HL-60 (cell line): ENCODE results near the gene FXR2.

Experiments used
- CTCF ChIP-seq: IDR thresholded peaks from one replicate; pipeline ENCODE4 v1.5.1; 2011; ENCODE audit warnings: low read length, control low read depth, inconsistent platforms; ENCODE audit not compliant: insufficient read depth
- POLR2AphosphoS5 ChIP-seq: IDR thresholded peaks from 2 replicates; pipeline ENCODE4 v1.6.1; 2012; ENCODE audit warnings: low read depth

DNA sequence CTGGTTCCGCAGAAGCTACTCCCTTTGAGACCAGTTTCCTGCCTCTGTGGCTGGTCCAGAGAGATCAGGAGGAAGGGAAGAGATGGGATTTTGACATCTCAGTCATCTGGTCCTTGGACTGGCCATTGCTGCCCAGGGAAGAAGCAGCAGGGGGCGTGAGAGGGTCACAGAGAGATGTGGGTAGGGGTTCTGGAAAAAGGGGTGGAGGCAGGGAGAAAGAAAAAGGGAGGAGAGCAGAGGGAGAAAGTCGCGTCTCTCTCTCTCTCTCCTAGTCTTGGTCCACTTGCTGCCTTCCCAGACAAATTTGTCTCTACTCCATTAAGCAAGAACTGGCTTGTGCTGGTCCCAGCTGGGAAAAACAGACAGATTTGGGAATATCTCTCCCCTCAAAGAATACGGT is 19.7 kb upstream of the FXR2 start:
- no peak for TF ChIP-seq CTCF
- no peak for TF ChIP-seq POLR2AphosphoS5
